HG02938 (cell line): Measurements from ENCODE around the gene CSDE1.

Experiments
- ATAC-seq: cut with Tn5 transposase; IDR thresholded peaks from one replicate; pipeline ENCODE4 v1.9.1; 2021; ENCODE audit warnings: mild to moderate bottlenecking, moderate library complexity; ENCODE audit not compliant: unreplicated experiment

The CSDE1 gene

DNA sequence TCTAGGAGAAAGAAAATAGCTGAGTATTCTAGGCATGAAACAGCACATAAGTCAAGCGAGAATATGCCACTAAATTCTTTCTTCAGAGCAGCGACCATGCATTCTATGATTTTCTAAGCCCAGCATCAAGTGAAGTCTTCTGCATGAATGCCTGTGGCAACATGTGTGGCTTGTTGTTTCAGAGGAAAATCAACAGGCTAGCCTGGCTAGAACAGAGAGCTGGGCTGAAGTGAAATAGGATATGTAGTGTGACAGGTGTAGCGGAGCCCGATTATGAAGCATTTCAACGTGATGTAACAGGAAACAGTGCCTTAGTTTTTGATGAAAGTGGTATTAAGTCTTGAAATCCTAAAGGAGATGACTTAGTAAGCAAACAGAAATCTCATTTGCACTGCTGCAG, 7.0 kb downstream of the CSDE1 start:
- ATAC-seq = no peak

DNA sequence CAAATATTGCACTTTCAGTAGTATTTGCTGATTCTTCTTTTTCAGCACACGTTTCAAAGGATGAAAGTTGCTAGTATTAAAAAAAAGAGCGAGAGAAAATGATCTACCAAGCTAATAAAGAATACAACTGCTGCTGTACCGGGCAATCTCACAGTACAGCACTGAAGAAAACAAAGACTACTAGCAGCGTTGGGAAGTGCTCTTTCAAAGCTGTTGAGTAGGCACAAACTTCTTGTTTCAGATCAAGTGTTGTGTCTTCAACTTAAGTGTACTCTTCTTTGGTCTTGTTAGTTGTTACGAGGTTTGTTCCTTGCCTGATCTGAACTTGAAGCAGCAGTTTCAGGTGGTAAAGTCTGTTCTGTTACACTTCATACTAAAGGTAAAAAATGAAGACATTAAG, 7.9 kb downstream of the CSDE1 start:
- no peak for ATAC-seq

DNA sequence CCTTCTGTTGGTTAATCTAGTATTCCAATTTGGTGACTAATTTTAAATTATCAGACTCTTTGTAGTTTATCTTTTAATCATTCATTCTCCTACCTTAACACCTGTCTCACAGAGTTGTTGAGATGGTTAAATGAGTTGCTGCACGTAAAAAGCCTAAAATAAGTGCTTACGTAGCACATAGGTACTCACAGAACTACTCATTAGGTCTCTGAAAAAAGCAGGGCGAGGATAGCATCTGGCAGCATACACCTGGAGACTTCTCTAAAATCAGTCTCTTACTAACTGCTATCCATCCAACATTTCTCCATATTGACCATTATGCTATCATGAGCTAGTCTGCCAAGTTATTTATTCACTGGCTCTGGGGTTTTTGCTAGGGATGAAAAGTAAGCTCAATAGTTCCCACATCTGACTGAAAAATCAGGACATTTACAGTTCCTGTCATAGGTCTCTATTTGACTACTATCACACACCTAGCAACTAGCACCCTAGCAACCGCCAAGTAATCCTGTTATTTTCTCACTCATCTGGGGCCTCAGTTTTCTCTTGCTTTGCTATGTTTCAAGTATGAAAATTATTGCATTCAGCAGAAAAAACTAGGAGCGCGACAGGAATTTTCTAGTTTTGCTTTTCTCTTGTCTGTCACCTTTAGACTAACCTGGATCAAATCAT, 11.2 kb downstream of the CSDE1 start:
- no peak for ATAC-seq

DNA sequence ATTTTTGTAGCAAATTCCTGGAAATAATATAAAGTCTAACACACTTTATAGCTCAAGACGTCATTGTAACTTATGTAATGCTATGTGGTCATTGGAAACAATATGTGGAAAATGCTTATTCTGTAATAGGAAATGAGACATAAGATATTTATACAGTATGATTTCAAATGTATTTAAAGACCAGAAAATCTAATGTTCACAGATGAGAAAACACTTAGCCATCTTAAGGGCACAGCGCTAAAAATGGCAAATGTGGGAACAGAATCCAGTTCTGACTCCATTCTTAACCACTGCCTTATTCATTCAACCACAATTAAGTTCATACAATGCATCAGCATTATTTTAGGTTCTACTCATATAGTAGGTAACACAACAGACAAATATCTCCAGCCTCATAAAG, 12.5 kb downstream of the CSDE1 start:
- no peak for ATAC-seq

DNA sequence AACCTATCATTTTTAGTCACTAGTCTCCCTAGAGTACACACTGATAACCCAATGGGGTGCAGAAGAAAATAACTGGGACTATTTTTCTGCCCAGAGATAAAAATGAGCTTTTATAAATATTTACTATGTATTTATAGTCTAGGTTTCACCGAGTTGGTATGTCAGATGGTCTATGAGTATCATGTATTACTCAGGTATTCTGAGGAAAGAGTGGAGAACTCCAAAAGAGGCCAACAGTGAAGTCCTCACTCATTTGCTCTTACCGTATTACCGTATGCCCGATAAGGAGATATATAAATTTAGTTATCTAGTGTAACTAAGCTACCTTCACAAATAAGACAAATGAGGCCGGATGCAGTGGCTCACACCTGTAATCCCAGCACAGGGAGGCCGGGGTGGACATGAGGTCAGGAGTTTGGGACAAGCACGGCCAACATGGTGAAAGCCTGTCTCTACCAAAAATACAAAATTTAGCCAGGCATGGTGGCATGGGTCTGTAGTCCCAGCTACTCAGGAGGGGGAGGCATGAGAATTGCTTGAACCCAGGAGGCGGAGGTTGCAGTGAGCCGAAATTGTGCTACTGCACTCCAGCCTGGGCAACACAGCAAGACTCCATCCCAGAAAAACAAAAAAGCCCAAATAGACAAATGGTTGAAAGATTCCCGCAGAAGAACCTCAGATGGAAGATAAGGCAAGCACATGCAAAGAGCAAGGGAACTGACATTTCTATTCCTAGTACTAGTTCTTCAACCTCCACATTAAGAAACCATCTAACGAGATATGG, 15.6 kb downstream of the CSDE1 start:
- ATAC-seq = no peak

DNA sequence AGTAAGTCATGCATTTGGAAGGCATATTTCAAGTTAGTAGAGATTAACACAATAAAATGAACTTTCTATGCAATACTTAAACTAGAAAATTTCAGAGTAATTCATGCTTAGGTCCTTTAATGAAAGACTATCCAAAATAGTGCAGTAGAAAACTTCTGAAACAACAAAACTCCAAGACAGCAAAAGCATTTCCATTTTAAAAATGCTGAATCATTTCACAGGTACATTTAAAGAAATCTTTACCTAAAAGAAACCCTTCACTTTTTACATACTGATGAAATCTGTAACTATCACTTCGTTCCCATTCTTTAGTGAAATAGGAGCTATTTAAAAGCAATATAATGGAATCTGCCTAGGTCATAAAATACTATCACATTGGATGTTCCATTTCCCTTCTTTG, 17.5 kb downstream of the CSDE1 start:
- no peak for ATAC-seq

DNA sequence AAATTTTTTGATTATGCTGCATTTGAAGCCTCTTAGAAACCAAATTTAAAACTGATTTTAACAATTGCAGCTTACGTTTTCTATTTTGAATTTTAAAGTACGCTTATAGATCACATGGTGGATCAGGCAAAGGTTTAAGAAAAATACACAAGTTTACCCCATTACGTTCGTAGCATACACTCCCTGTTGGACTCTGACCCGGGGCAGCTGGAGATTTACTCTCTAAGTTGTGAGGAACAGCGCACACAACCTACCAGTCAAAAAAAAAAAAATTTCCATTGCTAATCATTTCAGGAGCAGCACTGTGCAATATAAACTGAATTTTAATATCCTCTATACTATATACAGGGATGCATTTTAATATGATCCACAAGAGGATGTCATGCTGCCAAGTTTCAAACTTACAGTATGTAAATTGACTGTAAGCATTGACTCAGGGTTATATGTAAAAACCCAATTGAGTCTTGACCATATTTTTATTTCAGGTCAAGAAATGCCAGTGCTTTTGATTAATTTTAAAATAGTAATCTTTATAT, 20.4 kb downstream of the CSDE1 start:
- no peak for ATAC-seq

DNA sequence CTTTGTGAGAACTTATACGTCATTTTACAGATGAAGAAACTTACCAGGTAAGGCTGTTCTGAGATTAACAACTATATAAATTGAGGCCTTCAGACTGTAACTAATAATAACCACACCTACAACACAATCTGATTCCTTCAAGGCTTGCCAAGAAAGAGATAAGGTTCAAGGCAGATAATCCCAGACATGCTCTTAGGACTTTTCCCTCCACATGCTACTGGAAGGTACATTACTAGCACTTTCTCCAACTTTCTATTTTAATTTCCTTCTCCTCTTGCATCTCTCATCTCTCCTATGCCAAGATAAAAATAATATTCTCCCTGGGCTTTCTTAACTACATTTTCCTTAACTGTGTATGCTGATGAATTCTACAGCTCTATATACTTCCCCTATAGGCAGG, 22.3 kb downstream of the CSDE1 start:
- ATAC-seq = no peak

DNA sequence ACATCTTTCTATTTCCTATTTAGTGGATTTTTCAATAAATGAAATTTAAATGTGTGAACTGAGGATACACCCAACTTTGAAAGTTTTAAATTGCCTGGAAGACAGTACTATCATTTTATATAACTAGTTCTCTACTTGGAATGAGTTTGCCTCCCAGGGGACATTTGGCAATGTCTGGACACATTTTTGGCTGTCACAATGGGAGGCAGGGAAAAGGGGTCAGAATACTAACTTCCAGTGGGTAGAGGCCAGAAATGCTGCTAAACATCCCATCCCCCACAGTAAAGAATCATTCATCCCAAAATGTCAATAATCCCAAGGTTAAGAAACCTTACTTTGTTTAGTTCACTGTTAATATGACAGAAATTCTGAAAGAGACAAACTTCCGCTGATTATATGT, 28.0 kb downstream of the CSDE1 start:
- ATAC-seq = no peak

DNA sequence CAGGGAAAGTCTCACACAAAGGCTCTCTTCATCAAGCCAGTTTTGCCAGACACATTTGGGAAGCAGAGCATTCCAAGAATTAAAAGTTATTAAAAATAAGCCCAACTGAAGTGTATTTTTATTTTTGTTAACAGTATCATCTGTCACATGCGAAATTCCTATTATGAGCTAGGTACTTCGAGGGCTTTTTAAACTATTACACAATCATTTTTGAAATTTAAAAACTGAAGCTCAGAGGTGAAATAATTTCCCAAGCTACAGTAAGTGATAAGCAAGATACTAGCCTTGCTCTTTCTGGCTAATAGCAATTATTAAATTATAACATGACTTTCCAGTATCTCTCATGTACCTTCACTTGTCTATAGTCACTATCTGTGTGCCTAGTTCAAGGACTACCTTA, 29.2 kb downstream of the CSDE1 start:
- no peak for ATAC-seq

DNA sequence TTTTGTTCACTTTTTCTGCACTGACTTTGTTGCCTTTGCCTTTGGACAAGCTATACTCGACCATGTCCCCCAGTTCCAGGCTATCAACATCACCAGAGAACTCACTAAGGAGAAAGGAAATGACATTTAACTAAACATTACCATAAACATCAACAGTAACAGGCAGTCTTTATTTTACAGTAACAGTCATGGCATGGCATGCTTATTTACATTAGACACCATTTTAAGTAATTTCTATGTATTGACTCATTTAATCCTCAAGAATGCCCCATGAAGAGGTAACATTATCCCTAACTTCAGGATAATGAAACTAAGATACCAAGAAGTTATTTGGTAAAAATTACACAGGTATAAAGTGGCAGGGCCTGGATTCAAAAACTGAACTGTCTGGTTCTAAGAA, 32.6 kb downstream of the CSDE1 start:
- no peak for ATAC-seq

DNA sequence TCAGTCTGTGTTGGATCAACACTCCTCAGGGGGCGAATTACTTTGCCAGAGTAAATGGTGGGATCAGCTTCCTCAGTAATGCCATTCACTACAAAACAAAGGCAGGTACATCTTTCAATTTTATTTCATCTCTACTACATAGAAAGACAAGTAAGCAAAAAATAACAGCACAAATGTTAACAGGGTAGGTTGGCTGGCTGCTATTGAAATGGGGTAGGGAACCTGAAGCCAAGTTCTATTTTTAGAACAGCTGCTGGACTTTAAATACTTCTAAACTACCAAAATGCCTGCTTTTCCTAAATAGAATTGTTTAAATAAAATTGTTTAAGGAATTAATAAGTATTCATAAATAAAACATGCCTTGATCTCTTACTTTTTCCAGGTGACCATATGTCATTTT, 33.9 kb downstream of the CSDE1 start:
- ATAC-seq = no peak

DNA sequence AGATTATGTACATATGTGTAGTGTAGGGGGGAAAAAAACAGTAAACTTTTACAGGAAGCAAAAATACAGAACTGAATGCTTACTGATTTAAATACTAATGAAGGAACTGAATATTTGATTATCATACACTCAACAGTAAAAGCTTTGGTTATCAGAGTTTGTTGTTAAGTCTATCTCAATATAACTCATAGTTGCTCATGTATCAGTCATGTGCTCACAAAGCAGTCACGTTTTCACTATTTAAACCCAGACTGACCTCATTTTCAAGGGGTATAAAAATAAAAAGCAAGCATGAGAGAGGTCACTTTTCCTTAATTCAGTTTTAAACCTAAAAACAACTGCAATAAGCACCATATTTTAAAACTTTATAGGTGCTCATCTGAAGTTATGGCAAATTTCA, 34.3 kb downstream of the CSDE1 start:
- ATAC-seq = no peak

DNA sequence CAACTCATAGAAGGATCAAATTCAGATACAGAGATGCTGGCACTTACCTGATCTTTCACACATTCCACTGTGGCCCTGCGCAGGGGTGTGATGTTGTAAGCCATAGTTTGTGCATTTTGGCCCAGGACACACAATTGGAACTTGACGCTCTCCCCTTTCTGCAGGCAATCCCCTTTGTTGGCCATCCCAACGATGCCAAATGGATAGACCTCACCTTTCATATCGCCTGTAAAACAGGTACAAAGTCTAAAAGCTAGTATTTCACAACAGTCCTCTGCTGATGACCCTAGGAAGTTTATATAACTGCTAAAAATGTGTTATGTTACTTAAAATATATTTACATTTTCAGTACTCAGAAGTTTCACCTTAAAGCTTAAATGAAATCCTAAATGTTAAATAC, 37.3 kb downstream of the CSDE1 start:
- ATAC-seq = no peak

DNA sequence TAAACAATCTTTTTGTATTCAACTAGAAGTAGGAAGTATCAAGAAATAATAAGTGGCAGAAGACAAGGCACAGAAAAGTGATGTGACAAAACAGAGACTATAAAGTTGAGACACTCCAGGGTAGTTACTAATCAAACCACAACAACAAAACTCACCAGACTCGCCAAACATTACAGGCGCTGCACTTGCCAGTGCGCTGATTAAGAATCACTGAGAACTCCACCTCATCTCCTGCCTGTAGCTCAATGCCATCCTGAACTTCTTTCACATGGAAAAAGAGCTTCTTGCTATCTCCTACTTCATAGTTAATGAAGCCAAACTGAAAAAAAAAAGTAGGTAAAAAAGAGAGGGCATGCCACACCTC, 38.4 kb downstream of the CSDE1 start:
- ATAC-seq = no peak

DNA sequence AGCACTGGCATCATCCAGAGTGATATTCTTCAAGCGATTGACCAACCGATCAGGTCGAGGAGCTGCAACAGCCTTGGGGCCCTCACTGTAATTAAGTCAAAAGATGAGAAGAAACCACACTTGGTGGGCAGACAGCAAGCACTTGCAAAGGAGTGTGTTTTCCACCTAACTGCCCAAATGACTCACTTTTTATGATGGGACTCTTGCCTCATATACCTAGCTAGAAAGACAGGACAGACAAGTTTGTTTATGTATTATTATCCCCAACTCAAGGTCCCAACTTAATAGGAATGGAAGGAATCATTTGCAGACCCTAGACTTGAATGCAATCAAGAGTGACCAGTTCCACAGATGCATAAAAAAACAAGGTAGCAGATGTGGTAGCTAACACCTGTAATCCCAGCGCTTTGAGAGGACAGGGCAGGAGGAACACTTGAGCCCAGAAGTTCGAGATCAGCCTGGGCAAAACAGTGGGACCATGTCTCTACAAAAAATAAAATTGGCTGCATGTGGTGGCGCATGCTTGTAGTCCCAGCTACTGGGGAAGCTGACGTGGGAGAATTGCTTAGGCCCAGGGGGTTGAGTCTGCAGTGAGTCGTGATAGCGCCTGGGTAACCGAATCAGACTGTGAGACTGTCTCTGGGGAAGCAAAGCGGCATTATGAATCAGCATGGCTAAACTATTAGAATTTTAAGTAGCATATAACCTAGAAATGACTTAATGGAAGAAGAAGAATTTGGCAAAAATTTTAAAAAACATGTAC, 38.9 kb downstream of the CSDE1 start:
- no peak for ATAC-seq

DNA sequence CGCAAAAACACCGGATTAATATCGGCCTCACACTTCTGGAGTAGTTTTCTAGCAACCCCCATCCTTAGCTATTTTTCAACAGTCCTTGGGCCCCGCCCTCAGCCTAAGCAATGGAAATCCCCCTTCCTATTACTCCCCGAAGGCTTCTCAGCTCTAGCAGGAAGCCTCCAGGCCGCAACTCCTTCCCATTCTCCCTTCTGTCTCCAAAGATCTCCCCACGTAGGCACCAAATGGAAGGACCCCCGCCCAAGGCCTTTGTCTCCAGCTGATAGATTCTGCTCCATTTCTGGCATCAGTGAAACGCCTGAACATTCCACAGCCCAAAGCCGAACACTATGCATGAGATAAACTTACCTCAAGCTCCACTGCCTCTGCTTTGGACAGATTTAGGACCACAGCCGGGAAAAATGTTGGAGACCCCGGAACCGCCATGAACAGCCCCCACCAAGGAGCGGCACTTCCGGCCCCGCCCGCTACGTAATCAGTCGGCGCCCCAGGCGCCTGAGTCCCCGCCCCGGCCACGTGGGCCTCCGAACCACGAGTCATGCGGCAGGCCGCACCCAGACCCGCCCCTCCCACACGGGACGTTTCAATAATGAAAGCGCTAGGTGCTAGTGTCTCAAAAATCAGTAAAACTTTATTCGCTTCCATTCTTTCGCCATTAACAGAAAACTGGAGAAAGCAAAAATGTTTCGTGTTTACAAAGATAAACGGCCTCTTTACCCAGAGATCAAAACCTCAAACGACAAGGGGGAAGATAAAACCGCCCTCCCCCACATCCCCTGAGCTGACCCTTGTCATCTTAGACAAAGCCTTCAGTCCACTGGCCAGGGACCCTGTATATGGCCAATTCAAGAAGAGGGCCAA, 41.2 kb downstream of the CSDE1 start, which contains the start of gene NRAS:
Gene NRAS (minus strand): TSS at position 468 of the 867 bp plus-strand sequence. CDS start 611 bp downstream, outside the sequence.
- ATAC-seq = peak; percentile 88

DNA sequence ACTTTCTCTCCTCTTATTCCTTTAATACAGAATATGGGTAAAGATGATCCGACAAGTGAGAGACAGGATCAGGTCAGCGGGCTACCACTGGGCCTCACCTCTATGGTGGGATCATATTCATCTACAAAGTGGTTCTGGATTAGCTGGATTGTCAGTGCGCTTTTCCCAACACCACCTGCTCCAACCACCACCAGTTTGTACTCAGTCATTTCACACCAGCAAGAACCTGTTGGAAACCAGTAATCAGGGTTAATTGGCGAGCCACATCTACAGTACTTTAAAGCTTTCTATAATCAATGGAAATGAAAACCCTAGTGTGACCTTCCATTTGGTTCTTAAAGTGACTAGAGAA, 41.9 kb downstream of the CSDE1 start:
- no peak for ATAC-seq

DNA sequence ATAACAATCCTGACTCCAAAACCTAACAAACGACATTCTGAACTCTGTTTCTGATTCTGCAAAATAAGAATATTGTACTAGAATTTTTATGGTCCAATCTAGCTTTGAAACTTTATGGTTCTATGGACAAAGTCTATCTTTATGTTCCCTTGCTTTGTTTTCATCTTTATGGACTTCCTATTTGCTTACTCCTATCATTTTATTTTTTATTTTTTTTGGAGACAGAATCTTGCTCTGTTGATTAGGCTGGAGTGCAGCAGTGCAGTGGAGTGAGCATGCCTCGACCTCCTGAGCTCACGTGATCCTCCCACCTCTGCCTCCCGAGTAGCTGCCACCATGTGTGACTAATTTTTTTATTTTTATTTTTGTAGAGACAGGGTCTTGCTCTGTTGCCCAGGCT, 44.8 kb downstream of the CSDE1 start:
- no peak for ATAC-seq

DNA sequence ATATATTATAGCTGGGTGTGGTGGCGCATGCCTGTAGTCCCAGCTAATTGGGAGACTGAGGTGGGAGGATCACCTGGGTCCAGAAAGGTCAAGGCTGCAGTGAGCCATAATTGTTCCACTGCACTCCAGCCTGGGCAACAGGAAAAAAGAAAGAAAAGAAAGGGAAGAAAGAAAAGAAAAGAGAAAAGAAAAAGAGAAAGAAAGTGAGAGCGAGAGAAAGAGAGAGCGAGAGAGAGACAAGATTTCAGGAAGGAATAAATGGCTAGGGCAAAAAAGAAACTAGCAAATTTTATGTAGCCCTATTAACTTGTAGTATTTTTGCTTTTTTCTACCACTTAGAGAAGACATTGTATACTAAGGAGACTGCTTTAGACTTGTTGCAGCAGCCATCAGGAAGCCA, 47.4 kb downstream of the CSDE1 start:
- no peak for ATAC-seq

DNA sequence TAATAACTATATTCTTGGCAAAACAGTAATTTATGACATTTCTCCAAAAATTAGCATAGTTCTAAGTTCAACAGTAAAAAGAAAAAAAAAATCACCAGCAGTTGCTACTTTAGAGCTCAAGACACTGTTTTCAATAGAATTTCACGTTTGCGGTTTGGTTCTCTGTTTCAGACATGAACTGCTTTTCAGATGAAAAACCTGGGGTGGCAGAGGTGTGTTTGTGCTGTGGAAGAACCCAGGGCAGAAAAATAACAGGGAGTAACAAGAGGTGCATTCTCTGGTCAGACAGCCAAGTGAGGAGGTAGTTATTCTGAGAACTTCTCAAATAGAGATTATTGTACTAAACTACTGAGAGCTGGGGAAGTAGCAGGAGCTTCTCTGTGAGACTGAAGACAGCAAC, 50.2 kb downstream of the CSDE1 start:
- ATAC-seq = no peak
